ENCODE results near the gene CA5B. TPM values are rescaled to one million over a fixed set of nuclear protein-coding genes. Genes with fewer than 3 reads are reported as not detected.

Gene CA5B
- total RNA-seq, 1 experiment from 2014 or later = 8.3 TPM

- Histone ChIP-seq H2BK12ac (ENCODE audit: insufficient read length, low read depth, low read length) (no peak overlapping the region), H3K23ac (ENCODE audit: insufficient read length, low read depth, low read length) (no peak overlapping the region), H4K20me1 (ENCODE audit: control insufficient read depth, insufficient read depth, insufficient read length) (no peaks in the 10 kb centered on the region), H4K8ac (replicated peaks; ENCODE audit: insufficient read length, low read depth, low read length) (no peak overlapping the region), H2BK5ac (ENCODE audit: insufficient read length, low read length) (no peak overlapping the region), H3K79me2 (ENCODE audit: insufficient read depth, low read length) (no peaks in the 10 kb centered on the region), H3K9ac (ENCODE audit: extremely low read depth, insufficient read length, low read length) (no peak overlapping the region), H3K14ac (ENCODE audit: insufficient read depth, low read length) (no peak overlapping the region), H2AK5ac (ENCODE audit: insufficient read length, low read length) (no peak overlapping the region), H2AFZ (ENCODE audit: low read length) (no peak overlapping the region), H3K27ac (ENCODE audit: insufficient read length, low read depth, low read length) (peak overlapping the region; percentile 90), H3K23me2 (ENCODE audit: insufficient read length, low read depth, low read length, poor library complexity, severe bottlenecking) (no peaks in the 10 kb centered on the region), H3K18ac (ENCODE audit: insufficient read length, low read depth, low read length) (no peak overlapping the region), H3T11ph (ENCODE audit: low read length) (no peak overlapping the region), H3K4ac (ENCODE audit: low read depth, low read length) (no peak overlapping the region; the same call in 1 of the 2 replicates), H3K9me3 (ENCODE audit: control insufficient read depth, low read depth, low read length) (no peaks in the 10 kb centered on the region), H3K56ac (ENCODE audit: insufficient read length, low read depth, low read length) (no peak overlapping the region), H2BK120ac (ENCODE audit: low read depth, low read length, poor library complexity, severe bottlenecking) (no peak overlapping the region), H3K4me2 (ENCODE audit: insufficient read depth, insufficient read length, low read length) (peak overlapping the region; percentile 1), H4K91ac (ENCODE audit: insufficient read length, low read depth, low read length) (no peak overlapping the region), H4K5ac (ENCODE audit: insufficient read length, low read depth, low read length) (no peak overlapping the region), H3K4me1 (ENCODE audit: insufficient read depth, low read length) (peaks cover 11% of the 10 kb centered on the region; the same call in 1 of the 2 replicates), H3K79me1 (ENCODE audit: insufficient read depth, low read depth, low read length, poor library complexity, severe bottlenecking) (no peaks in the 10 kb centered on the region), H3K27me3 (ENCODE audit: insufficient read depth, low read length) (no peaks in the 10 kb centered on the region), H2BK15ac (ENCODE audit: low read depth, low read length) (no peak overlapping the region), H2BK20ac (ENCODE audit: low read depth, low read length, poor library complexity, severe bottlenecking) (no peak overlapping the region)
- DNase-seq = no peak
- peak overlapping the region; percentile 99 for H3K27ac Mint-ChIP-seq
- peak overlapping the region in 1 of 2 experiments; percentile 22; a peak in 1 of 5 replicates for H3K4me3 Mint-ChIP-seq
- no peaks in the 10 kb centered on the region for H3K9me3 Mint-ChIP-seq
- WGBS (ENCODE audit: extremely low coverage, insufficient read length, low lambda C conversion rate) = no CpG with 5 or more reads among the region's 1 CpG
- peaks cover 46 to 74% (median 62%) of the 10 kb centered on the region in 3 experiments for H3K36me3 Mint-ChIP-seq (ENCODE audit: insufficient read depth in 1 of 3, low read depth in 3 of 3)
- H3K4me1 Mint-ChIP-seq = peaks cover 17 to 23% of the 10 kb centered on the region in 2 experiments
- TF ChIP-seq, protein P1, sequence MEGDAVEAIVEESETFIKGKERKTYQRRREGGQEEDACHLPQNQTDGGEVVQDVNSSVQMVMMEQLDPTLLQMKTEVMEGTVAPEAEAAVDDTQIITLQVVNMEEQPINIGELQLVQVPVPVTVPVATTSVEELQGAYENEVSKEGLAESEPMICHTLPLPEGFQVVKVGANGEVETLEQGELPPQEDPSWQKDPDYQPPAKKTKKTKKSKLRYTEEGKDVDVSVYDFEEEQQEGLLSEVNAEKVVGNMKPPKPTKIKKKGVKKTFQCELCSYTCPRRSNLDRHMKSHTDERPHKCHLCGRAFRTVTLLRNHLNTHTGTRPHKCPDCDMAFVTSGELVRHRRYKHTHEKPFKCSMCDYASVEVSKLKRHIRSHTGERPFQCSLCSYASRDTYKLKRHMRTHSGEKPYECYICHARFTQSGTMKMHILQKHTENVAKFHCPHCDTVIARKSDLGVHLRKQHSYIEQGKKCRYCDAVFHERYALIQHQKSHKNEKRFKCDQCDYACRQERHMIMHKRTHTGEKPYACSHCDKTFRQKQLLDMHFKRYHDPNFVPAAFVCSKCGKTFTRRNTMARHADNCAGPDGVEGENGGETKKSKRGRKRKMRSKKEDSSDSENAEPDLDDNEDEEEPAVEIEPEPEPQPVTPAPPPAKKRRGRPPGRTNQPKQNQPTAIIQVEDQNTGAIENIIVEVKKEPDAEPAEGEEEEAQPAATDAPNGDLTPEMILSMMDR (conservative IDR thresholded peaks at IDR 0.05) = no peak
- no peaks in the 10 kb centered on the region for H3K27me3 Mint-ChIP-seq (ENCODE audit: low read depth)
These were observed 78.4 kb downstream of the CA5B start for GRCh38 chrX:15816438-15816809.

Data from H9 (cell line).